ENCODE data around the gene DISP2. TPM values are rescaled to one million over a fixed set of nuclear protein-coding genes. Genes with fewer than 3 reads are reported as not detected.

The DISP2 gene
- total RNA-seq, 1 experiment from 2014 or later = 1.3 TPM

DNA sequence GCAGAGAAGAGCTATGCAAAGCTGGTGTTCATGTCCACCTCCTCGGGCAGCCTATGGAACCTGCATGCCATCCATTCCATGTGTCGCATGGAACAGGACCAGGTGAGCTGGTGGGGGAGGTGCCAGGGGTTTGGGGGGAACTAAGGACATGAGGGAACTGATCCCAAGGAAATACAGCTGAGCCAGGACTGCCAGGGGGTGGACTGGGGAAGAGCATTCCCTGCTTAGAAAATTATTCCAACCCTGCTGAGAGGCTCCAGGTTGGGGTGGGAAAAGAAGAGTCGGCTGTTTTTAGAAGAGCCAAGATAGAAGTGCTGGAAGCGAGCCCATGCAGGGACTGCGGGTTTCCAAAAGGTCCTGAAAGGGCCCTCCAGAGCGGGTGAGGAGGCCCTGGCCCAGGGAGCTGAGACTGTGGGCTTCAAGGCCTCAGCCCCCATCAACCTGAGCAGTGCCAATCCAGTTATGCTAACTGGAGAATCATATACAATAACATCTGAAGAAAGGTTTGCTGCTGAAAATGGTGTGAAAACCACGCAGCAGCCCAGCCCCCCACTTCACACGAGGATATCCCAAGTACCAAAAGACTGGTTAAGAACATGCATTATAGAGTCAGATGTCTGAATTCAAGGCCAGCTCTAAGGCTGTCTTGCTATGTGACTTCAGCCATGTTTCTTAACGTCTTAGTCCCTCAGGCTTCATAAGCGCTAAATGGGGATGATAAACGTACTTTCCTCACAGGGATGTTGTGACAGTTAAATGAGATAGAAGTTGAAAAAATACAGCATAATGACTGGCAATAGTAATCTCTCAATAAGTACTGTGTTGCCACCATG is 7.8 kb downstream of the DISP2 start:
- Mint-ChIP-seq H3K9me3 (peaks cover 0 to 2% of the 10 kb centered on the region in 2 experiments; a peak in 1 of 5 replicates), H3K27ac (no peak overlapping the region), H3K27me3 (ENCODE audit: low read depth) (peaks cover 56% of the 10 kb centered on the region), H3K4me3 (no peak overlapping the region), H3K36me3 (ENCODE audit: insufficient read depth in 1 of 3, low read depth in 3 of 3) (no peaks in the 10 kb centered on the region), H3K4me1 (peaks cover 5 to 13% of the 10 kb centered on the region in 2 experiments)
- no peaks in the 10 kb centered on the region for H3K79me2 ChIP-seq (ENCODE audit: insufficient read depth, low read length)
- no peaks in the 10 kb centered on the region; the same call in none of the 2 replicates for H3K27me3 ChIP-seq (ENCODE audit: insufficient read depth, low read length)
- H2BK15ac ChIP-seq (ENCODE audit: low read depth, low read length) = no peak overlapping the region
- no peak overlapping the region for H3K18ac ChIP-seq (ENCODE audit: insufficient read length, low read depth, low read length)
- no peak overlapping the region for H3K4ac ChIP-seq (ENCODE audit: low read depth, low read length)
- no peak overlapping the region for H2AFZ ChIP-seq (ENCODE audit: low read length)
- no peaks in the 10 kb centered on the region for H3K23me2 ChIP-seq (ENCODE audit: insufficient read length, low read depth, low read length, poor library complexity, severe bottlenecking)
- H4K5ac ChIP-seq (ENCODE audit: insufficient read length, low read depth, low read length) = no peak overlapping the region
- H2BK5ac ChIP-seq (ENCODE audit: insufficient read length, low read length) = no peak overlapping the region
- no peak overlapping the region for H4K91ac ChIP-seq (ENCODE audit: insufficient read length, low read depth, low read length)
- WGBS (ENCODE audit: extremely low coverage, insufficient read length, low lambda C conversion rate) = no CpG with 5 or more reads among the region's 11 CpGs
- no peak overlapping the region for H3K14ac ChIP-seq (ENCODE audit: insufficient read depth, low read length)
- no peak overlapping the region for H3K23ac ChIP-seq (ENCODE audit: insufficient read length, low read depth, low read length)
- no peak overlapping the region for H2BK120ac ChIP-seq (ENCODE audit: low read depth, low read length, poor library complexity, severe bottlenecking)
- no peaks in the 10 kb centered on the region for H3K9me3 ChIP-seq (ENCODE audit: control insufficient read depth, low read depth, low read length)
- H3K4me2 ChIP-seq (ENCODE audit: insufficient read depth, insufficient read length, low read length) = no peak overlapping the region
- no peak overlapping the region for H3K27ac ChIP-seq (ENCODE audit: insufficient read length, low read depth, low read length)
- H2AK5ac ChIP-seq (ENCODE audit: insufficient read length, low read length) = no peak overlapping the region
- H2BK12ac ChIP-seq (ENCODE audit: insufficient read length, low read depth, low read length) = no peak overlapping the region
- H3K4me1 ChIP-seq (ENCODE audit: insufficient read depth, low read length) = no peaks in the 10 kb centered on the region
- H3K9ac ChIP-seq (ENCODE audit: extremely low read depth, insufficient read length, low read length) = no peak overlapping the region
- no peaks in the 10 kb centered on the region for H3K79me1 ChIP-seq (ENCODE audit: insufficient read depth, low read depth, low read length, poor library complexity, severe bottlenecking)
- no peak for TF ChIP-seq CTCF (conservative IDR thresholded peaks at IDR 0.05)
- H3T11ph ChIP-seq (ENCODE audit: low read length) = no peak overlapping the region
- no peak for DNase-seq
- H4K20me1 ChIP-seq (ENCODE audit: control insufficient read depth, insufficient read depth, insufficient read length) = no peaks in the 10 kb centered on the region
- H4K8ac ChIP-seq (replicated peaks; ENCODE audit: insufficient read length, low read depth, low read length) = no peak overlapping the region
- H3K56ac ChIP-seq (ENCODE audit: insufficient read length, low read depth, low read length) = no peak overlapping the region
- H2BK20ac ChIP-seq (ENCODE audit: low read depth, low read length, poor library complexity, severe bottlenecking) = no peak overlapping the region
